ENCODE measurements around the gene CFAP61. TPM values are rescaled to one million over a fixed set of nuclear protein-coding genes. Genes with fewer than 3 reads are reported as not detected.
"Not testable (repeated sequence)": the region's sequence is repeated elsewhere in the genome, so short reads cannot be mapped to it uniquely, and the experiment has no call there.

Gene CFAP61
- total RNA-seq, 4 donors from 2014 or later = not detected

DNA sequence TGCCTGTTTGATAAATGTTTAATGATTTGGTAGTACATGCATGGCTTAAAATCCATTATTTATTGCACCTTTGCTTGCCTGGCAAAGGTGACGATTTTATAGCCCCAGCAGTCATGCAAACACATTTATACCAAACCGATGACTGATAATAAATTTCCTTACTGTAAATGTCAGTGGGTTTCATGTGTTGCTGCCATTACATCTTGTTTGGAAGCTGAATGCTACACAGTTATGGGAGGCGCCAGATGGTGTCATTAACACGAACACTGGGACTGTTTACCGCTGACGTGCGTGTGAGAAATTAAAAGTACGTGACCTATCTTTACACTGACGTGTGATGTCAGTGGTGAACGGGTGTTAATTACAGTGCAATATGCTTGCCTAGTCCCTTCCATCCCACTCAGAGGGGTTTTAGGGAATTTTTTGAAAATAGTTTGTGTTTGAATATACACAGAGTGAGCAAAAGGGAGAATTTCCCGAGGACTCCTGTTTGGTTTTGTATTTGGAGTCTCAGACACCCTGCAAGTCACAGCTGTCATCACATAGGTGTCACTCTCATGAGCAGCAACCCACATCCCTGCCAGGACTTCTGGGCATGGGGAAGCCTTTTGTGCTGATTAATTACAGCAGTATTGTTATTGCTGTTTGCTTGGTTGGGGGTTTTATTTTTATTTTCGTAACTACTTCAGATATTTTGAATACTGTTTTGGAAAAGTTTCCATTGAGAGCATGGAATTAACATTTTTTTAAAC, 163.8 kb downstream of the CFAP61 start:
- Histone ChIP-seq H3K36me3 (no peaks in the 10 kb centered on the region), H3K4me1 (peaks cover 0 to 19% (median 0%) of the 10 kb centered on the region in 4 donors), H3K27me3 (peaks cover 0 to 11% (median 0%) of the 10 kb centered on the region in 4 donors), H3K4me3 (no peak overlapping the region), H3K9me3 (peaks cover 0 to 5% (median 0%) of the 10 kb centered on the region in 4 donors), H3K27ac (replicated peaks in 1 of 4) (no peak overlapping the region)
- WGBS = 50% methylated on average over 12 of the region's 12 CpGs
- intact Hi-C loops (cut with DNase I) = no loop called here
- no peak for DNase-seq (ENCODE audit: extremely low spot score)
- TF ChIP-seq EP300 (IDR thresholded peaks at IDR 0.05) (no peak), POLR2AphosphoS5 (IDR thresholded peaks at IDR 0.05) (no peak), POLR2A (IDR thresholded peaks at IDR 0.05; ENCODE audit: low read depth) (no peak)
- TF ChIP-seq, protein P1, sequence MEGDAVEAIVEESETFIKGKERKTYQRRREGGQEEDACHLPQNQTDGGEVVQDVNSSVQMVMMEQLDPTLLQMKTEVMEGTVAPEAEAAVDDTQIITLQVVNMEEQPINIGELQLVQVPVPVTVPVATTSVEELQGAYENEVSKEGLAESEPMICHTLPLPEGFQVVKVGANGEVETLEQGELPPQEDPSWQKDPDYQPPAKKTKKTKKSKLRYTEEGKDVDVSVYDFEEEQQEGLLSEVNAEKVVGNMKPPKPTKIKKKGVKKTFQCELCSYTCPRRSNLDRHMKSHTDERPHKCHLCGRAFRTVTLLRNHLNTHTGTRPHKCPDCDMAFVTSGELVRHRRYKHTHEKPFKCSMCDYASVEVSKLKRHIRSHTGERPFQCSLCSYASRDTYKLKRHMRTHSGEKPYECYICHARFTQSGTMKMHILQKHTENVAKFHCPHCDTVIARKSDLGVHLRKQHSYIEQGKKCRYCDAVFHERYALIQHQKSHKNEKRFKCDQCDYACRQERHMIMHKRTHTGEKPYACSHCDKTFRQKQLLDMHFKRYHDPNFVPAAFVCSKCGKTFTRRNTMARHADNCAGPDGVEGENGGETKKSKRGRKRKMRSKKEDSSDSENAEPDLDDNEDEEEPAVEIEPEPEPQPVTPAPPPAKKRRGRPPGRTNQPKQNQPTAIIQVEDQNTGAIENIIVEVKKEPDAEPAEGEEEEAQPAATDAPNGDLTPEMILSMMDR (IDR thresholded peaks at IDR 0.05) = no peak

DNA sequence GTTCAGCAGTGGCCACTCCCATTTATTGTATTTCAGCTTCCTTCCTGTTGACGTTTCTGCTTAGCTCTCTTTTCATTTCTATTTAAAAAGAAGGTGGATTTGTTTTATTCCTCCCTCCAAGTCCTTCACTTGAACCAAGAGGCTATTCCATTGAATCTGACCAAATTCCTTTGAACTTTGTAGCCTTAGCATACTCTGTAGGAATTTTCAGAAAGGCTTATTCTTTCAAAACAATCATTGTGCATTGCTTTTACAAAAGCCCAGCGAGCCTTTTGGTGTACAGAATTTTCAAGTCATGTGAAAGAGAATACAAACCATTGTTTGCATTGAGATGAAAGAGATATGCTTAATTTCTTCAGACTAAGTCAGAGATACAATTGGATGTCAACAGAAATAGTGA, 164.6 kb downstream of the CFAP61 start:
- H3K36me3 ChIP-seq = no peaks in the 10 kb centered on the region
- TF ChIP-seq, protein P1 (IDR thresholded peaks at IDR 0.05) = no peak
- no peak for TF ChIP-seq EP300 (IDR thresholded peaks at IDR 0.05)
- no peak for TF ChIP-seq POLR2A (IDR thresholded peaks at IDR 0.05; ENCODE audit: low read depth)
- no peak for TF ChIP-seq POLR2AphosphoS5 (IDR thresholded peaks at IDR 0.05)
- H3K9me3 ChIP-seq = peaks cover 0 to 5% (median 0%) of the 10 kb centered on the region in 4 donors
- H3K27ac ChIP-seq (replicated peaks in 1 of 4) = no peak overlapping the region
- H3K4me1 ChIP-seq = peaks cover 0 to 18% (median 0%) of the 10 kb centered on the region in 4 donors
- peaks cover 0 to 11% (median 0%) of the 10 kb centered on the region in 4 donors for H3K27me3 ChIP-seq
- H3K4me3 ChIP-seq = no peak overlapping the region
- 52% methylated on average over 2 of the region's 2 CpGs for WGBS
- DNase-seq (ENCODE audit: extremely low spot score) = no peak
- intact Hi-C loops (cut with DNase I) = no loop called here

GRCh38 chr20:20217621-20218020, 165.3 kb downstream of the CFAP61 start:
- 71% methylated on average over 1 of the region's 1 CpG for WGBS
- DNase-seq (ENCODE audit: extremely low spot score) = no peak
- Histone ChIP-seq H3K9me3 (peaks cover 0 to 5% (median 0%) of the 10 kb centered on the region in 4 donors), H3K27me3 (peaks cover 0 to 11% (median 0%) of the 10 kb centered on the region in 4 donors), H3K4me1 (peaks cover 0 to 12% (median 0%) of the 10 kb centered on the region in 4 donors), H3K27ac (replicated peaks in 1 of 4) (no peak overlapping the region), H3K4me3 (no peak overlapping the region), H3K36me3 (no peaks in the 10 kb centered on the region)
- TF ChIP-seq, protein P1 (IDR thresholded peaks at IDR 0.05) = no peak
- TF ChIP-seq EP300 (IDR thresholded peaks at IDR 0.05) = no peak
- no peak for TF ChIP-seq POLR2AphosphoS5 (IDR thresholded peaks at IDR 0.05)
- TF ChIP-seq POLR2A (IDR thresholded peaks at IDR 0.05; ENCODE audit: low read depth) = no peak
- intact Hi-C loops (cut with DNase I) = no loop called here

- H3K9me3 ChIP-seq; H3K4me1 ChIP-seq; H3K27ac ChIP-seq (replicated peaks in 1 of 4); H3K4me3 ChIP-seq; DNase-seq (ENCODE audit: extremely low spot score); intact Hi-C loops (cut with DNase I); H3K36me3 ChIP-seq: not testable (repeated sequence)
- WGBS = 82% methylated on average over 4 of the region's 4 CpGs
- peaks cover 0 to 11% (median 0%) of the 10 kb centered on the region in 4 donors for H3K27me3 ChIP-seq
Observed at GRCh38 chr20:20218106-20218505, 165.8 kb downstream of the CFAP61 start.

- H3K4me1 ChIP-seq = peaks cover 0 to 7% (median 0%) of the 10 kb centered on the region in 4 donors
- intact Hi-C loops (cut with DNase I) = no loop called here
- H3K27me3 ChIP-seq = peaks cover 0 to 12% (median 0%) of the 10 kb centered on the region in 4 donors
- no peaks in the 10 kb centered on the region for H3K36me3 ChIP-seq
- DNase-seq (ENCODE audit: extremely low spot score) = no peak
- peaks cover 0 to 5% (median 0%) of the 10 kb centered on the region in 4 donors for H3K9me3 ChIP-seq
- H3K27ac ChIP-seq (replicated peaks in 1 of 4) = no peak overlapping the region
- 86% methylated on average over 2 of the region's 2 CpGs for WGBS
- TF ChIP-seq, protein P1 (IDR thresholded peaks at IDR 0.05) = no peak
- TF ChIP-seq POLR2A (IDR thresholded peaks at IDR 0.05; ENCODE audit: low read depth) (no peak), EP300 (IDR thresholded peaks at IDR 0.05) (no peak), POLR2AphosphoS5 (IDR thresholded peaks at IDR 0.05) (no peak)
- H3K4me3 ChIP-seq = no peak overlapping the region
Observed at GRCh38 chr20:20219016-20219415, 166.7 kb downstream of the CFAP61 start.
